Subcutaneous abdominal adipose tissue (tissue), 5 donors: ENCODE results near the gene IFI27L1.

Experiments
- H3K27ac ChIP-seq: one replicate; pipeline ENCODE4 v1.7.0; 2013; ENCODE audit warnings: low read depth, mild to moderate bottlenecking, inconsistent platforms, low read length, moderate library complexity
- H3K27me3 ChIP-seq, 5 donors: one replicate each; pipeline ENCODE4 v1.7.0; 2013; ENCODE audit warnings: low read length in 5 of 5, inconsistent platforms in 1 of 5; ENCODE audit not compliant: control insufficient read depth in 5 of 5, insufficient read depth in 4 of 5
- H3K36me3 ChIP-seq, 5 donors: one replicate each; pipeline ENCODE4 v1.7.0; 2013; ENCODE audit warnings: low read length in 5 of 5; ENCODE audit not compliant: control insufficient read depth in 5 of 5, insufficient read depth in 5 of 5
- H3K4me1 ChIP-seq, 5 donors: one replicate each; pipeline ENCODE4 v1.7.0; 2013; ENCODE audit warnings: low read length in 5 of 5, mild to moderate bottlenecking in 3 of 5, moderate library complexity in 1 of 5; ENCODE audit not compliant: control insufficient read depth in 5 of 5, insufficient read depth in 5 of 5
- H3K4me3 ChIP-seq, 5 donors: one replicate each; pipeline ENCODE4 v1.7.0; 2013; ENCODE audit warnings: low read length in 5 of 5, low read depth in 1 of 5
- H3K9ac ChIP-seq, 5 donors: one replicate each; pipeline ENCODE4 v1.7.0; 2013; ENCODE audit warnings: low read length in 5 of 5, mild to moderate bottlenecking in 4 of 5, moderate library complexity in 3 of 5
- H3K9me3 ChIP-seq, 5 donors: one replicate each; pipeline ENCODE4 v1.7.0; 2013; ENCODE audit warnings: low read length in 5 of 5; ENCODE audit not compliant: control insufficient read depth in 5 of 5
- donor health status: healthy.
- donor health status: healthy.
- donor health status: healthy.
- donor health status: healthy.
- donor health status: healthy.

Gene IFI27L1

DNA sequence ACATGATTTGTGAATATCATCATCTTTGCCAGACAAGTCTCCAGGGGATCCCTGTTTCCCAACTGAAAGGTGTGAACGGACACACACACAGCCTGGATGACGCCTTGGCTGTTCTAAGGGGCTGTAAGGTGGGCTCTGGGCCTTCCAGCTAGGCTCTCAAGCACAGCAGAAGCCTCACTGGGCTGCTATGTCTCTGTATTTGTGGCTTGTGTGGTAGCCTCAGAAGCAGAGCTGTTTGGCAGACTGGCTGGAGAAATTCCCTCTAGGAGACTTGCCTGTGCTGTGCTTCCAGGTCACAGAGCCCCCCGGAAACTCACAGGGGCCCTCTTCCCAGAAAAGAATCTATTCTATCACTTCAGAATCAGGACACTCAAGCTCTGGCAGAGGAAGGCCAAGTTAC, 33.5 kb upstream of the IFI27L1 start:
- Histone ChIP-seq H3K36me3 (peaks cover 12 to 94% (median 85%) of the 10 kb centered on the region in 5 donors), H3K4me1 (peaks cover 0 to 34% (median 2%) of the 10 kb centered on the region in 5 donors), H3K4me3 (no peak overlapping the region), H3K27me3 (no peaks in the 10 kb centered on the region), H3K9me3 (no peaks in the 10 kb centered on the region), H3K27ac (no peak overlapping the region), H3K9ac (no peak overlapping the region)

- no peak overlapping the region for H3K27ac ChIP-seq
- no peak overlapping the region for H3K9ac ChIP-seq
- peaks cover 12 to 94% (median 88%) of the 10 kb centered on the region in 5 donors for H3K36me3 ChIP-seq
These were observed 32.2 kb upstream of the IFI27L1 start for GRCh38 chr14:94048691-94049624.

GRCh38 chr14:94049625-94050023, 31.5 kb upstream of the IFI27L1 start:
- Histone ChIP-seq H3K9me3 (no peaks in the 10 kb centered on the region), H3K27ac (no peak overlapping the region), H3K4me1 (peaks cover 0 to 42% (median 4%) of the 10 kb centered on the region in 5 donors), H3K9ac (no peak overlapping the region), H3K27me3 (no peaks in the 10 kb centered on the region), H3K36me3 (peaks cover 12 to 94% (median 88%) of the 10 kb centered on the region in 5 donors), H3K4me3 (no peak overlapping the region)

More at GRCh38 chr14:94048691-94049624, 32.2 kb upstream of the IFI27L1 start:
- Histone ChIP-seq H3K27me3 (no peaks in the 10 kb centered on the region), H3K9me3 (no peaks in the 10 kb centered on the region), H3K4me1 (peaks cover 0 to 36% (median 1%) of the 10 kb centered on the region in 5 donors), H3K4me3 (no peak overlapping the region)

DNA sequence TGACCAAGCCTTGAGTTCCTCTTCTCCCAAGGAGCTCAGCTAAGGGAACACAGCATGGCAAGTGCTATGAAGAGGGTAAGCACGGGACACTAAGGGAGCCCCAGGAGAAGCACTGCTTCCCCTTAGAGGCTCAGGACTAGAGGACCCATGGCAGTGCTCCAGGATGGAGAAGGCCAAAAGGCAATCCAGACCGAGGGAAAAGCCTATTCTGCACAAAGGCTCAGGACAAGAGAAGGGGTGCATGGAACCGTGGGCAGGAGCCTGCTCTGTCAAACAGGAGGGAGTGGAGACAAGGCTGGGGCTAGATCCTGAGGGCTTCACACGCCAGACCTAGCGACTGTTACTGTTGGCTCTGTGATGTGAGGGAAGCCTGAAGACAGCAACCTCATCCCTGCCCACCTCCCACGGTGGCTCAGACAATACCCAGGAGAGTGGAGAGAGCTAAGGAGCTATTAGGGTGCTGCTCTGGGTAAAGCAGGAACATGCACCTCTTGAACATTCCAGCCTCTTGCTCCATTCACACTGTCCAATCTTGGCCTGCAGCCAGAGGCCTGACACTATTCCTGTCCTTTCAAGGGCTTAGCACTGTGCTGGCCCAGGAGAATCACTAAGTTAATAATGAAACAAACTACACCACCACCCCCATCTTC, 30.8 kb upstream of the IFI27L1 start:
- no peak overlapping the region for H3K4me3 ChIP-seq
- H3K4me1 ChIP-seq, result peaks cover 0 to 44% (median 4%) of the 10 kb centered on the region in 5 donors
- H3K36me3 ChIP-seq, result peaks cover 12 to 94% (median 92%) of the 10 kb centered on the region in 5 donors
- H3K9me3 ChIP-seq, result no peaks in the 10 kb centered on the region
- no peak overlapping the region for H3K9ac ChIP-seq
- H3K27me3 ChIP-seq, result no peaks in the 10 kb centered on the region
- H3K27ac ChIP-seq, result no peak overlapping the region

DNA sequence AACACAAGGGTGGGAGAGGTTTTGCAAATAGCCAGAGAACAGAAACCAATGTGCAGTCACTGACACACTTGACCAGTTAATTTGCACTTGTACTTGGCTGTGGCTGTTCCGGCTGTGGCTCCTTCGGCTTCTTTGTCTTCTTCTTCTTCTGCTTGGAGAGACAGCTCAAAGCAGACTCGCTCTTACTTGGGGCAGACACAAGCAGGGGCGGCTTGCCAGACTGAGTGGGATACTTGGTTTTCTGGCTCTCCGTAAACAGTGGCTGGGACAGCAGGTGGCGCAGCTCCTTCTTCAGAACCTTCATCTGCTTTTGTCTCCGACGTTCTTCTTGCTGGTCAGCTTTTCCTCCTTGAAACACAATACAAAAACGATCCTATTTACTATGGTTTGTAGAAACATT, 30.0 kb upstream of the IFI27L1 start:
- no peak overlapping the region for H3K4me3 ChIP-seq
- H3K9ac ChIP-seq, result no peak overlapping the region
- no peaks in the 10 kb centered on the region for H3K27me3 ChIP-seq
- peaks cover 17 to 94% (median 94%) of the 10 kb centered on the region in 5 donors for H3K36me3 ChIP-seq
- no peak overlapping the region for H3K27ac ChIP-seq
- no peaks in the 10 kb centered on the region for H3K9me3 ChIP-seq
- H3K4me1 ChIP-seq, result peaks cover 0 to 44% (median 4%) of the 10 kb centered on the region in 5 donors

DNA sequence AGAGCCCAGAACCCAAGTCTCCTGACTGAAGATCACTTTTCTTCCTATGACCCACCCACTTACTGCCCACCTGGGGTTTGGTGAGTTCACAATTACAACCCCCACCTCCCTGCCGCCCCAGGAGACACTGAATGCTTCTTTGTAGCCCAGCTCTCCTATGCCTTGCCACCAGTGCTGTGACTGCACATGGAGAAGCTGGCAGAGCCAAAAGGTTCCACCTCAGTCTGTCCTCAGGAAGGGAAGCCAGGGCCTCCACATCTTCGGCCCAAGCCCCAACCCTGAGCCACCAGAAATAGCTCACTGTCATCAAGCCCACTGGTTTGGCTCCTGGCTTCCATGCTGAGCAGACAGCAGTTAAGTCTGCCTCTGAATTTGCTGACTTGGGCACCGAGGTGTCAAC, 29.3 kb upstream of the IFI27L1 start:
- Histone ChIP-seq H3K27ac (peak overlapping the region; percentile 20), H3K36me3 (peaks cover 17 to 94% (median 94%) of the 10 kb centered on the region in 5 donors), H3K9ac (no peak overlapping the region)

DNA sequence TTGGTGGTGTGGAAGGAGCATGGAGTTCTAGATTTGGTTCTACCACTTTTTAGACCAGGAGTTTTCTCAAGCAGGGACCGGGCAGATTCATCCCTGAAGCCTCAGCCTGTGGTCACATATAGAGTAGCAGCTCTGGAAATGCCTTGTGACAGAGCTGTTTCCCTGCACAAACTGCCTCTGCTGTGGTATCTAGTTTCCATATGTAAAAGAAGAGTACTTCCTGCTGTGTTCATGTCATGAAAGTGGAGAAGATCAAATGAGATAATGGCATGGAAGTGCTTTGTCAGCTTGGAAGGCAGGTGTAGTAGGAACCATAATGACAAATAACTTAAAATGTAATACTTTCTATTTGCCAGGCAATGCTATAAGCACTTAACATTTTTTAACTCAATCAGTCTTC, 28.9 kb upstream of the IFI27L1 start:
- no peak overlapping the region for H3K9ac ChIP-seq
- no peak overlapping the region for H3K4me3 ChIP-seq
- no peaks in the 10 kb centered on the region for H3K9me3 ChIP-seq
- H3K27ac ChIP-seq, result peak overlapping the region; percentile 20
- peaks cover 1 to 52% (median 7%) of the 10 kb centered on the region in 5 donors for H3K4me1 ChIP-seq
- peaks cover 21 to 94% (median 94%) of the 10 kb centered on the region in 5 donors for H3K36me3 ChIP-seq
- no peaks in the 10 kb centered on the region for H3K27me3 ChIP-seq

More for the DNA sequence above, 29.3 kb upstream of the IFI27L1 start:
- Histone ChIP-seq H3K27me3 (no peaks in the 10 kb centered on the region), H3K9me3 (no peaks in the 10 kb centered on the region), H3K4me3 (no peak overlapping the region), H3K4me1 (peaks cover 0 to 48% (median 4%) of the 10 kb centered on the region in 5 donors)

GRCh38 chr14:94052662-94053061, 28.4 kb upstream of the IFI27L1 start:
- H3K4me1 ChIP-seq, result peaks cover 1 to 57% (median 12%) of the 10 kb centered on the region in 5 donors
- no peak overlapping the region for H3K9ac ChIP-seq
- no peak overlapping the region for H3K4me3 ChIP-seq
- peaks cover 24 to 94% (median 93%) of the 10 kb centered on the region in 5 donors for H3K36me3 ChIP-seq
- H3K27ac ChIP-seq, result no peak overlapping the region
- no peaks in the 10 kb centered on the region for H3K27me3 ChIP-seq
- H3K9me3 ChIP-seq, result no peaks in the 10 kb centered on the region

DNA sequence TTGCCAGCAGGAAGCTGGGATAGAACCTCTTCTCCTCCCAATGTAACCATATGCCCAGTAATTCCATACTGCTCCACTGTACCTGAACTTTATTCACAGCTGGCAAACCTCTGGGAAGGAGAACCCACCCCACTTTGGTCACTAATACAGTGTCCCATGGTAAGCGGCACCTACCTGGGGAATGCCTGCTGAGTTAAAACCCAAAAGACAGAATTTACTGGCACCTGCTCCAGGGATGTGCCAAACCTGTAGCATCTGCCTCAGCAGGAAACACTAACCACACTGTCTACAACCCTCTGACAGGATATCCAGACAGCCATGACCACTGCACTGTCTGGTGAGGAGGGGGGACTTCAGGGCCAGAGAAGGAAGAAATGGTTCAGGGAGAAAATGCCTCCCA, 26.7 kb upstream of the IFI27L1 start:
- H3K27me3 ChIP-seq, result no peaks in the 10 kb centered on the region
- peaks cover 28 to 94% (median 93%) of the 10 kb centered on the region in 5 donors for H3K36me3 ChIP-seq
- H3K27ac ChIP-seq, result no peak overlapping the region
- no peak overlapping the region for H3K4me3 ChIP-seq
- H3K9me3 ChIP-seq, result no peaks in the 10 kb centered on the region
- H3K4me1 ChIP-seq, result peaks cover 1 to 66% (median 21%) of the 10 kb centered on the region in 5 donors
- peak overlapping the region in 1 of 5 donors; percentile 1 for H3K9ac ChIP-seq

DNA sequence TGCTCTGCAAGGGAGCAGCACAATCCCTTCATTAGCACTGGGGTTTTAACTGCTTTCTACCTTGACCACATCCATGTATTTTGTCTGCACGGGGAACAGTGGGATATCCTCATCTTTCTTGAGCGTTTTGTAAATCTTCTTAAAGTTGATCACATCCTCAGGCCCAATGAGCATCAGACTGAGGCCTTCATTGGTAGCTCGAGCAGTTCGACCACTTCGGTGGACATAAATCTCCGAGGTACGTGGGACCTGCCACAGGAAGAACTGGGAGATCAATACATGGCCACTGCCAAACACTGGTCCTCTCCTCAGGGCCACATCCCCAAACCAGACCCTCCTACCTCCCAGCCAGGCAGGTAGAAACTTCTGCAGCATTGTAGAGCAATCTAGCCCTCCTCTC, 26.2 kb upstream of the IFI27L1 start:
- H3K4me1 ChIP-seq, result peaks cover 1 to 65% (median 21%) of the 10 kb centered on the region in 5 donors
- no peaks in the 10 kb centered on the region for H3K9me3 ChIP-seq
- H3K27me3 ChIP-seq, result no peaks in the 10 kb centered on the region
- H3K4me3 ChIP-seq, result no peak overlapping the region
- H3K27ac ChIP-seq, result no peak overlapping the region
- no peak overlapping the region for H3K9ac ChIP-seq
- peaks cover 31 to 94% (median 92%) of the 10 kb centered on the region in 5 donors for H3K36me3 ChIP-seq
